Measurements from ENCODE around the gene DPF3.
A peak's percentile ranks its signal among the peaks of the same experiment; 100 is the strongest.

DPF3 gene

GRCh38 chr14:72906879-72907278 is 13.0 kb upstream of the DPF3 start:
- H3K4me3 ChIP-seq (ENCODE audit: low read length) = no peak overlapping the region
- no peak for TF ChIP-seq CTCF (IDR thresholded peaks at IDR 0.05; ENCODE audit: insufficient read depth, low read depth, low read length, missing control alignments)
- DNase-seq (ENCODE audit: low read depth) = no peak

DNA sequence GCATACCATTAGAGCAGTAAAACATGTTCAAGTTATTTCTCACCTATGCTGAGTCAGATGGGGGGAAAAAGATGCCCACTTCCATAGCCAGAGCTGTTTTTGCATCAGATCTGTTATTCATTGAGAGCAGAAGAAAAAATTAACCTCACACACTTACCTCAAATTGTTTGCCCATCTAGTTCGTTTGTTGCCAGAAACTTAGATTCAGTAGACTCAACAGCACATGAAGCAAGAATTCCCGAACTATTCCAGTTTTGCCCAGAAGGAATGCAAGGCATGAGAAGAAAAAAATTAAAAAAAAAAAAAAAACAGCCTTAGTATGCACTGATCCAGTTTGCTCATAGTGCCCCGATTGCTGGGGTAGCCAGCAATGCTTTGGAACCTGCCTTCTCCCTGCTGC is 12.4 kb upstream of the DPF3 start:
- DNase-seq (ENCODE audit: low read depth) = no peak

GRCh38 chr14:72904840-72905561 is 11.1 kb upstream of the DPF3 start:
- peak; percentile 98 for TF ChIP-seq CTCF (IDR thresholded peaks at IDR 0.05; ENCODE audit: insufficient read depth, low read depth, low read length, missing control alignments)
- no peak overlapping the region for H3K4me3 ChIP-seq (ENCODE audit: low read length)
- peak; percentile 75 for DNase-seq (ENCODE audit: low read depth)

More for the DNA sequence above, 12.4 kb upstream of the DPF3 start:
- TF ChIP-seq CTCF (IDR thresholded peaks at IDR 0.05; ENCODE audit: insufficient read depth, low read depth, low read length, missing control alignments) = no peak
- no peak overlapping the region for H3K4me3 ChIP-seq (ENCODE audit: low read length)

DNA sequence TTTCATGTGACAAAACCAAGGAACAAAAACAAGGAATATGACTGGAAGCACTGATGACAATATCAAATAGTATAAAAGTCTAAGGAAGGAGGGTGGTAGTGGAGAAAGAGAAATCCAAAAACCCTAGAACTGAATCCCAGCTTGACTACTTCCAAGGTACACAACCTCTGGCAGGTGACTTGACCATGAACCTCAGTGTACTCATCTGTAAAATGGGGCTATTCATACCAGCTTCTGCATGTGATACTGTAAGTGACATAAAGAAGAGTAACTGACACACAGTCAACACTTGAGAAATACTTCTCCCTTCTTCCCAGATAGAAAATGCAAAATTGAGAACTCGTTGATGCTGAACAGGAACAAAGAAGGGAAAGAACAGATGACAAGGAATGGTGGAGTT is 10.3 kb upstream of the DPF3 start:
- TF ChIP-seq CTCF (IDR thresholded peaks at IDR 0.05; ENCODE audit: insufficient read depth, low read depth, low read length, missing control alignments) = no peak

DNA sequence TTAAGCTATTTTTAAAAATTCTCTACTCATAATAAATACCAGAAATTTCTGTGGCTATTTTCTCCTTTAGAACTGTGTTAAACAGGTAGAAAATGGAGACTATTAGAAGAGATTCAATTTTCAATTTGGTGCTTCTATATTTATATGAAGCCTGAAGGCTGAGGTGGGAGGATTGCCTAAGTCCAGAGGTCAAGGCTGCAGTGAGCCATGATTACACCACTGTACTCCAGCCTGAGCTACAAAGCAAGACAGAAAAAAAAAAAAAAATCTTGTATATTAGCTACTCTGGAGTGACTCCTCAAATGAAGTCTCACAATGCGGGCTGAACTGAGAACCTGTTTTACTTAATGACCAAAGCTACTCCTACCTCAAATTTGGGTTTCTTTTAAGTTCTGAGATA is 9.8 kb upstream of the DPF3 start:
- H3K4me3 ChIP-seq (ENCODE audit: low read length) = no peak overlapping the region
- no peak for DNase-seq (ENCODE audit: low read depth)
- no peak for TF ChIP-seq CTCF (IDR thresholded peaks at IDR 0.05; ENCODE audit: insufficient read depth, low read depth, low read length, missing control alignments)

More for the DNA sequence above, 10.3 kb upstream of the DPF3 start:
- H3K4me3 ChIP-seq (ENCODE audit: low read length) = no peak overlapping the region
- DNase-seq (ENCODE audit: low read depth) = no peak

- no peak overlapping the region for H3K4me3 ChIP-seq (ENCODE audit: low read length)
- DNase-seq (ENCODE audit: low read depth) = no peak
- no peak for TF ChIP-seq CTCF (IDR thresholded peaks at IDR 0.05; ENCODE audit: insufficient read depth, low read depth, low read length, missing control alignments)
Observed at GRCh38 chr14:72902801-72903530, 9.1 kb upstream of the DPF3 start.
